Activated T-cell treated with anti-CD3 and anti-CD28 coated beads, Interleukin-2, amount 50 U/mL, for 48 hours (primary cell): ENCODE measurements around the gene PHACTR3.
A peak's percentile ranks its signal among the peaks of the same experiment; 100 is the strongest.

Experiments used
- DNase-seq, 2 experiments: peaks; one replicate each; pipeline ENCODE4 v3.0.0-alpha.2; 2020

The PHACTR3 gene

GRCh38 chr20:59737816-59738215, 133.5 kb downstream of the PHACTR3 start:
- no peak for DNase-seq

- DNase-seq = no peak
Measured at GRCh38 chr20:59738851-59739250, 134.5 kb downstream of the PHACTR3 start.

GRCh38 chr20:59740621-59741020, 136.3 kb downstream of the PHACTR3 start:
- no peak for DNase-seq

- no peak for DNase-seq
Measured at GRCh38 chr20:59741073-59741472, 136.7 kb downstream of the PHACTR3 start.

GRCh38 chr20:59742351-59743095, 138.2 kb downstream of the PHACTR3 start:
- DNase-seq = no peak

GRCh38 chr20:59743308-59743707, 139.0 kb downstream of the PHACTR3 start:
- no peak for DNase-seq

GRCh38 chr20:59743767-59744485, 139.6 kb downstream of the PHACTR3 start:
- no peak for DNase-seq

- no peak for DNase-seq
Measured at GRCh38 chr20:59744756-59745155, 140.4 kb downstream of the PHACTR3 start.

- no peak for DNase-seq
Measured at GRCh38 chr20:59745201-59745600, 140.9 kb downstream of the PHACTR3 start.

- no peak for DNase-seq
Measured at GRCh38 chr20:59745716-59746115, 141.4 kb downstream of the PHACTR3 start.

GRCh38 chr20:59746155-59746554, 141.8 kb downstream of the PHACTR3 start:
- DNase-seq = no peak

- DNase-seq = no peak
Measured at GRCh38 chr20:59747671-59748515, 143.6 kb downstream of the PHACTR3 start.

- no peak for DNase-seq
Measured at GRCh38 chr20:59748619-59749191, 144.4 kb downstream of the PHACTR3 start.

- no peak for DNase-seq
Measured at GRCh38 chr20:59749301-59749700, 145.0 kb downstream of the PHACTR3 start.

- no peak for DNase-seq
Measured at GRCh38 chr20:59750209-59750840, 146.0 kb downstream of the PHACTR3 start.

- peak; percentile 59 to 62 for DNase-seq
Measured at GRCh38 chr20:59751075-59751711, 146.9 kb downstream of the PHACTR3 start.

- no peak for DNase-seq
Measured at GRCh38 chr20:59752101-59752586, 147.8 kb downstream of the PHACTR3 start.

GRCh38 chr20:59752704-59753460, 148.5 kb downstream of the PHACTR3 start:
- DNase-seq = no peak

- no peak for DNase-seq
Measured at GRCh38 chr20:59753836-59754235, 149.5 kb downstream of the PHACTR3 start.

- DNase-seq = no peak
Measured at GRCh38 chr20:59754551-59754950, 150.2 kb downstream of the PHACTR3 start.

- DNase-seq = no peak
Measured at GRCh38 chr20:59756241-59756640, 151.9 kb downstream of the PHACTR3 start.
